ENCODE measurements around the gene SMPD1.

DNA sequence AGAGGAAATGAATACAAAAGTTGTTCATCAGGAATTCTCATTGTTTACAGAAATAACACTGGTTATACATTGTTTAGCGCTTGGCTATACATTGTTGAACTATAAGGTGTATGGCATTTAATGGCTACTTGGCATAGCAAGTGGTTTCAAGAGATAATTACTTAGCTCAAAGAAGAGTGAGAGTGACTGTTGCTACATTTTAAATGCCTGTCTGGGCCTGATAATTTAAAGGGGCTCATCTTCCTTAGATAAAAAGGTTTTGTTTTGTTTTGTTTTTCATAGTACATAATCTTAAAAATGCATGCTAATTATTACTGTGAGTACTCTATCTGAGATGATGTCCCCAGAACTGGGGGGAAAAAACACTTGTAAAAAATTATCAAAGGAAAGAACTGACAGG lies 1.5 kb upstream of the SMPD1 start:
- TF ChIP-seq, protein P1, sequence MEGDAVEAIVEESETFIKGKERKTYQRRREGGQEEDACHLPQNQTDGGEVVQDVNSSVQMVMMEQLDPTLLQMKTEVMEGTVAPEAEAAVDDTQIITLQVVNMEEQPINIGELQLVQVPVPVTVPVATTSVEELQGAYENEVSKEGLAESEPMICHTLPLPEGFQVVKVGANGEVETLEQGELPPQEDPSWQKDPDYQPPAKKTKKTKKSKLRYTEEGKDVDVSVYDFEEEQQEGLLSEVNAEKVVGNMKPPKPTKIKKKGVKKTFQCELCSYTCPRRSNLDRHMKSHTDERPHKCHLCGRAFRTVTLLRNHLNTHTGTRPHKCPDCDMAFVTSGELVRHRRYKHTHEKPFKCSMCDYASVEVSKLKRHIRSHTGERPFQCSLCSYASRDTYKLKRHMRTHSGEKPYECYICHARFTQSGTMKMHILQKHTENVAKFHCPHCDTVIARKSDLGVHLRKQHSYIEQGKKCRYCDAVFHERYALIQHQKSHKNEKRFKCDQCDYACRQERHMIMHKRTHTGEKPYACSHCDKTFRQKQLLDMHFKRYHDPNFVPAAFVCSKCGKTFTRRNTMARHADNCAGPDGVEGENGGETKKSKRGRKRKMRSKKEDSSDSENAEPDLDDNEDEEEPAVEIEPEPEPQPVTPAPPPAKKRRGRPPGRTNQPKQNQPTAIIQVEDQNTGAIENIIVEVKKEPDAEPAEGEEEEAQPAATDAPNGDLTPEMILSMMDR (IDR thresholded peaks at IDR 0.05), result no peak
- TF ChIP-seq POLR2A (IDR thresholded peaks at IDR 0.05), result no peak

Data from testis (tissue), 2 donors.